ENCODE results near the gene GABBR2. TPM values are rescaled to one million over a fixed set of nuclear protein-coding genes. Genes with fewer than 3 reads are reported as not detected.

The GABBR2 gene
- total RNA-seq, 1 donor from 2014 or later, result not detected

DNA sequence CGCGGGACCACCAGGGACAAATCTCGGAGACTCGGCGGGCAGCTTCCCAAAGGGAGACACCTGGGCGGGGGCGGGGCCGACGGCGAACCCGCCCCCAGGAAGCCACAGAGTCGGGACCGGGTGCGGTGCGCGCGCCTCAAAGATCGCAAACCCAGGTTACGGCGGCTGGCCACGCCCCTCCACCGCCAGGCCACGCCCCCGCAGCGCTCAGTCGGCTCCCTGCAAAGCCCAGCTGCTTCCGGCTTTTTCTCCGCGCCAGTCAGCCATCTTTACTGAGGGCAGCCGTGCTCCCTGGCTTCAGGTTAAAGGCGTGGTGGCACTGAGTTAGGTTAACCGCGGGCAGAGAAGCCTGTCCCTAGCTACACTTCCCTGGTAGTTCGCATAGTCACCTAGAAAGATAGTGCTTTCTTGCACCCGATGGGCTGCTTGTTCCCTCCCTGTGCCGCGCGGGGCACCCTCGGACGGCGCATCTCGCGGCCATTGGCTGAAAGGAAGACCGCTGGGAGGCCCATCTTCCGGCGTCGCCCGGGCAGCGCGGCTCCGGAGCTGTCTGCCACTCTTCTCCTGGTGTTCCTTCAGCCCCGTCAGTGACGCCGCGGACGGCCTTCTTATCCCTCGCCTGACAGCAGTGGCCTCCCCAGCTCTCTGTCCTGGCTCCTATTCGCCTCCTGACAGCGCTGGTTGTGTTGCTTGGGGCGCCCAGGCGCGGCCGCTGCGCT lies 453.0 kb downstream of the GABBR2 start, which contains the start of gene TBC1D2:
TBC1D2 (minus strand) TSS at position 72 of the 719 bp plus-strand sequence. CDS start 108 bp downstream, outside the sequence.
- H3K36me3 Mint-ChIP-seq (ENCODE audit: low read depth), result no peaks in the 10 kb centered on the region
- DNase-seq (ENCODE audit: low spot score), result peak; percentile 96
- peak within 1 kb of the TSS; percentile 97 for H3K4me3 Mint-ChIP-seq (ENCODE audit: low read depth)
- H3K27ac Mint-ChIP-seq, result peak within 1 kb of the TSS; percentile 94
- intact Hi-C loops (cut with micrococcal nuclease), result loop anchor here (1.0 to 10.0 kb wide), 6 partner anchors 63 to 621 kb away; partner anchors contain the start of genes CORO2A, NCBP1, TRMO and TSTD2
- H3K4me1 Mint-ChIP-seq (ENCODE audit: low read depth), result peaks cover 23% of the 10 kb centered on the region
- peaks cover 12% of the 10 kb centered on the region for H3K27me3 Mint-ChIP-seq (ENCODE audit: low read depth)
- H3K9me3 Mint-ChIP-seq, result no peaks in the 10 kb centered on the region

DNA sequence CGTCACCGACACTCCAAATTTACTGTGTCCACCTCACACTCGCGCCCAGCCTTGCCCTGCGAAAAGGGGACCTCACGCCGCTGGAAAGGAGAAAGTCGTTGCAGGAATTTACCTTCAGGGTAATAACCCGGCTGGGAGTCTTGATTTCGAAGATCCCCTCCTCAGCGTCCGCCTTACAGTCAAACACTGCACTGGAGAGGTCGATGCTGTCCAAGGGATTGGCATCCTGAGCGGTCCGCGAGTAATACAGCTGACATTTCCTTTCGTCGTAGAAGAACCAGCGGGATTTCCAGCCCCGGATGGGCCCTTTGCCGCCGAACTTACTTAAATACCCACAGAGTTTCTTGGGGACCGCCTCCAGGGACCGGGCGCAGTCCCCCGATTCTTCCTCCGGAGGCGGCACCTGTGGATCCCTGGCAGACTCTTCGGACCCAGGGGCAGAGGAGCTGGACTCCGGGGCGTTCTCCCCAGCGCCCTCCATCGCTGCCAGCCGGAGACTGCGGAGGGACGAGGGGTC lies 453.6 kb downstream of the GABBR2 start:
- Mint-ChIP-seq H3K4me1 (ENCODE audit: low read depth) (peaks cover 23% of the 10 kb centered on the region), H3K27ac (no peak overlapping the region), H3K27me3 (ENCODE audit: low read depth) (peaks cover 12% of the 10 kb centered on the region), H3K36me3 (ENCODE audit: low read depth) (peaks cover 4% of the 10 kb centered on the region), H3K4me3 (ENCODE audit: low read depth) (peak overlapping the region; percentile 97), H3K9me3 (no peaks in the 10 kb centered on the region)
- intact Hi-C loops (cut with micrococcal nuclease), result loop anchor here (1.0 to 10.0 kb wide), 6 partner anchors 62 to 620 kb away; partner anchors contain the start of genes CORO2A, NCBP1, TRMO and TSTD2
- DNase-seq (ENCODE audit: low spot score), result no peak

GRCh38 chr9:98254228-98255060 lies 454.3 kb downstream of the GABBR2 start:
- intact Hi-C loops (cut with micrococcal nuclease), result loop anchor here (1.0 to 10.0 kb wide), 6 partner anchors 62 to 620 kb away; partner anchors contain the start of genes CORO2A, NCBP1, TRMO and TSTD2
- Mint-ChIP-seq H3K4me3 (ENCODE audit: low read depth) (peak overlapping the region; percentile 97), H3K9me3 (no peaks in the 10 kb centered on the region), H3K36me3 (ENCODE audit: low read depth) (peaks cover 4% of the 10 kb centered on the region), H3K4me1 (ENCODE audit: low read depth) (peaks cover 25% of the 10 kb centered on the region), H3K27me3 (ENCODE audit: low read depth) (peaks cover 12% of the 10 kb centered on the region), H3K27ac (no peak overlapping the region)
- DNase-seq (ENCODE audit: low spot score), result no peak

DNA sequence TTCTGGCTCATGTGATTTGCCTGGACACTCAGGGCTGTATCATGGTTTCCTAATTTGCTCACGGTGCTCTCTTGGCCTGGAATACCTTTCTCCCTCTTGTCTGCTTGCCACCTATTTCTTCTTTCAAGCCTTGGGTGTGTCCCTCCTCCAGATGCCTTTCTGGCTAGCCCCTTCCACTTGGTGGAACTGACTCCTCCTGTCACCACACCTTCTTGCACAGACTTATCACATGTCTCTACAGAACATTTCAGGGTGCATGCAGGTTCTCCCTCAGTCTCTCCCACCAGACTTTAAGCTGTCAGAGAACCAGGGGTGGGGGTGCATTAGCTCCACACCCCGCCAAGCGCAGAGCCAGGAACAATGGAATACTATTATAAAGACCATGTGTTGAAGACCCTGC lies 455.2 kb downstream of the GABBR2 start:
- Mint-ChIP-seq H3K4me1 (ENCODE audit: low read depth) (peaks cover 29% of the 10 kb centered on the region), H3K27ac (no peak overlapping the region), H3K4me3 (ENCODE audit: low read depth) (no peak overlapping the region), H3K27me3 (ENCODE audit: low read depth) (peaks cover 12% of the 10 kb centered on the region), H3K9me3 (no peaks in the 10 kb centered on the region), H3K36me3 (ENCODE audit: low read depth) (peaks cover 4% of the 10 kb centered on the region)
- no peak for DNase-seq (ENCODE audit: low spot score)
- intact Hi-C loops (cut with micrococcal nuclease), result loop anchor here (10.0 kb wide), 1 partner anchor 619 kb away; the partner anchor contains the start of genes NCBP1 and TSTD2

- Mint-ChIP-seq H3K36me3 (ENCODE audit: low read depth) (peaks cover 4% of the 10 kb centered on the region), H3K27me3 (ENCODE audit: low read depth) (peaks cover 12% of the 10 kb centered on the region), H3K9me3 (no peaks in the 10 kb centered on the region), H3K4me3 (ENCODE audit: low read depth) (no peak overlapping the region), H3K27ac (no peak overlapping the region), H3K4me1 (ENCODE audit: low read depth) (peaks cover 27% of the 10 kb centered on the region)
- intact Hi-C loops (cut with micrococcal nuclease), result loop anchor here (10.0 kb wide), 1 partner anchor 617 kb away; the partner anchor contains the start of genes NCBP1 and TSTD2
- no peak for DNase-seq (ENCODE audit: low spot score)
Observed at GRCh38 chr9:98251551-98251950, 457.2 kb downstream of the GABBR2 start.

- H3K27me3 Mint-ChIP-seq (ENCODE audit: low read depth), result peaks cover 9% of the 10 kb centered on the region
Observed at GRCh38 chr9:98249771-98250170, 459.0 kb downstream of the GABBR2 start.

DNA sequence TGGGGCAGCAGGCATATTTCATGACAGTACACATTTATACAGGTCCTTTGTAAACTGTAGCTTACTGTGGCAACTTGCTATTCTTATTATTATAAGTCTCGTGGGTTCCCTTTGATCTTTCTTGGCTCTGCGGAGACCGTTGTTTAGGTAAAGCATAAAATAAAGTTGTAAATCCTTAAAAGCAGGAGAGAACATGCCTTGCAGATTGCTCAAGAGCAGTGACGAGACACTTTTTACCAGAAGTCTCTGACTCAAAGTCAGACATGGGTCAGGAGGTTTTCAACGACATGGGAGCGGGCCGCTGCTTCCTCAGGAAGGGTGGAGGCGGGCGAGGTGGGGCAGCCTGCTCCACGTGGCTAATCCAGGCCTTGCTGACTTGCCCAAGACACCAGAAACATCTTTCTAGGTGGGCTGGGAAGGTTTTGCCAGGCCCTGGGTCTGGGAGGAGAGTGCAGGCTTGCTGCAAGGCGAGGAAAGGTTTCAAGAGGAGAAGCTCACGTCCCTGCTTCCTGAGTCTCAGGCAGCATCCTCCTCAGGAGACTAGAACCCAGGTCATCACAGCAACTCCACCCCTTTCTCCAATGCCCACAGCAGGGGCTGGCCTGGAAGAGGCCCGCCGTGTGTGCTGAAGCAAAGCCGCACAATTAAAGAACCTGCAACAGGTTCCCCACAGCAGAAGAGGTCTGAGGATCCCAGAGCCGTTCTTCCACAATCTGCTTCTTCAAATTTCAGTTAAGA lies 459.8 kb downstream of the GABBR2 start:
- Mint-ChIP-seq H3K27ac (peak overlapping the region; percentile 69), H3K4me3 (ENCODE audit: low read depth) (no peak overlapping the region)

More at GRCh38 chr9:98249771-98250170, 459.0 kb downstream of the GABBR2 start:
- no peak overlapping the region for H3K4me3 Mint-ChIP-seq (ENCODE audit: low read depth)
- DNase-seq (ENCODE audit: low spot score), result no peak
- H3K4me1 Mint-ChIP-seq (ENCODE audit: low read depth), result peaks cover 27% of the 10 kb centered on the region
- H3K9me3 Mint-ChIP-seq, result no peaks in the 10 kb centered on the region
- peaks cover 4% of the 10 kb centered on the region for H3K36me3 Mint-ChIP-seq (ENCODE audit: low read depth)
- H3K27ac Mint-ChIP-seq, result no peak overlapping the region
- intact Hi-C loops (cut with micrococcal nuclease), result loop anchor here (10.0 kb wide), 1 partner anchor 615 kb away; the partner anchor contains the start of genes NCBP1 and TSTD2

DNA sequence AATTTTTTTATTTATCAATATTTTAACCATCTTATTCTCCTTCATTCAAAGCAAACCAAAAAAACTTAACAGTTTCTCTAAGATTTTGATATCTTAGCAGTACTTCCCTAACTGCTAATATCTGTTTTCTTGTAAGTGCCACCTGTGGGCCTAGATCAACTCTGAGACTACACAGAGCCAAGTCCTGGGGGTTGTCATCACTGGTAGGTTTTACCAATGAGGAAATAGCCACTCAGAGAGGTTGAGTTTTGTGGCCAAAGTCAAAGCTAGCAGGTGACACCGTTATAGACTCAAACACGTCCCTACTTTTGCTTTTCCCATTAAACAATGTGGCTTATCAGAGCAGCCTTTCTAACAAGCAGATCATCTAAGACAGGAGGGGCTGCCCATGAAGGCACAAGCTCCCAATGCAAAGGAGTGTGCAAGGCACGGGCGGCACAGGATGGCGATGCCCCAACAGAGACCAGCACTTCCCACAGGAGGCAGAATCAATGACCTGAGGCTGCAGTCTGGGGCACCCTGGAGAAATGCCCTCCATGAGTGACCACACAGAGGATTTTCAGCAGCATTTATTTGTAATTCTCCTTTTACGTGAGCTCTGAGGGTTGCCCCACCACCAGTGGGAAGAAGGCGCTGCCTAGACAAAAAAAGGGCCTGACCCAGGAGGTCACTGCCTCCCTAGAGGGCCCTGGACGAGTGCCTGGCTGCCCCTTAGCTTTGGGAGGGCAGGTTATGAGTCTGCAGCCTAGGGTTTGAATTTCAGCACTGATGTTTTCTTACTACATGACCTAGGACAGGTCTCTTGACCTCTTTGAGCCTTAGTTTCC lies 460.7 kb downstream of the GABBR2 start:
- peaks cover 4% of the 10 kb centered on the region for H3K36me3 Mint-ChIP-seq (ENCODE audit: low read depth)
- no peak overlapping the region for H3K4me3 Mint-ChIP-seq (ENCODE audit: low read depth)
- no peaks in the 10 kb centered on the region for H3K27me3 Mint-ChIP-seq (ENCODE audit: low read depth)
- DNase-seq (ENCODE audit: low spot score), result no peak
- intact Hi-C loops (cut with micrococcal nuclease), result no loop called here
- H3K27ac Mint-ChIP-seq, result no peak overlapping the region
- H3K4me1 Mint-ChIP-seq (ENCODE audit: low read depth), result peaks cover 14% of the 10 kb centered on the region
- H3K9me3 Mint-ChIP-seq, result no peaks in the 10 kb centered on the region

More for the DNA sequence above, 459.8 kb downstream of the GABBR2 start:
- H3K9me3 Mint-ChIP-seq, result no peaks in the 10 kb centered on the region
- peaks cover 19% of the 10 kb centered on the region for H3K4me1 Mint-ChIP-seq (ENCODE audit: low read depth)
- DNase-seq (ENCODE audit: low spot score), result no peak
- H3K27me3 Mint-ChIP-seq (ENCODE audit: low read depth), result peaks cover 6% of the 10 kb centered on the region
- peaks cover 4% of the 10 kb centered on the region for H3K36me3 Mint-ChIP-seq (ENCODE audit: low read depth)
- intact Hi-C loops (cut with micrococcal nuclease), result no loop called here

DNA sequence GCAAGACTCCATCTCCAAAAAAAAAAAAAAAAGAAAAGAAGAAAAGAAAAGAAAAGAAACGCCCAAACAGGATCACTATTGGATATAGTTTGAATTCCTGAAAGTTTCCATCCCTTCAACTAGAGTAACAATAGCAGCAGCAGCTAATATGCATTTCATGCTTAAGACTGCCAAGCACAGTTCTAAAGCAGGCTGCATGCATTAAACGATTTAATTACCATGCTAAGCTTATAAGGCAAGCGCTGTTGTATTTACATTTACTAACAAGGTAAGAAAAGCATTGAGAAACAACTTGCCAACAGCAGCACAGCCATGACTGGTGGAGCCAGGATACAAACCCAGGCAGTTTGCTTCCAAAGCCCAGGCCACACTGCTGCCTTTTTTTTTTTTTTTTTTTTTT lies 466.3 kb downstream of the GABBR2 start:
- Mint-ChIP-seq H3K4me1 (ENCODE audit: low read depth) (peaks cover 3% of the 10 kb centered on the region), H3K36me3 (ENCODE audit: low read depth) (no peaks in the 10 kb centered on the region), H3K27ac (no peak overlapping the region), H3K4me3 (ENCODE audit: low read depth) (no peak overlapping the region), H3K9me3 (no peaks in the 10 kb centered on the region), H3K27me3 (ENCODE audit: low read depth) (no peaks in the 10 kb centered on the region)
- intact Hi-C loops (cut with micrococcal nuclease), result no loop called here
- no peak for DNase-seq (ENCODE audit: low spot score)

DNA sequence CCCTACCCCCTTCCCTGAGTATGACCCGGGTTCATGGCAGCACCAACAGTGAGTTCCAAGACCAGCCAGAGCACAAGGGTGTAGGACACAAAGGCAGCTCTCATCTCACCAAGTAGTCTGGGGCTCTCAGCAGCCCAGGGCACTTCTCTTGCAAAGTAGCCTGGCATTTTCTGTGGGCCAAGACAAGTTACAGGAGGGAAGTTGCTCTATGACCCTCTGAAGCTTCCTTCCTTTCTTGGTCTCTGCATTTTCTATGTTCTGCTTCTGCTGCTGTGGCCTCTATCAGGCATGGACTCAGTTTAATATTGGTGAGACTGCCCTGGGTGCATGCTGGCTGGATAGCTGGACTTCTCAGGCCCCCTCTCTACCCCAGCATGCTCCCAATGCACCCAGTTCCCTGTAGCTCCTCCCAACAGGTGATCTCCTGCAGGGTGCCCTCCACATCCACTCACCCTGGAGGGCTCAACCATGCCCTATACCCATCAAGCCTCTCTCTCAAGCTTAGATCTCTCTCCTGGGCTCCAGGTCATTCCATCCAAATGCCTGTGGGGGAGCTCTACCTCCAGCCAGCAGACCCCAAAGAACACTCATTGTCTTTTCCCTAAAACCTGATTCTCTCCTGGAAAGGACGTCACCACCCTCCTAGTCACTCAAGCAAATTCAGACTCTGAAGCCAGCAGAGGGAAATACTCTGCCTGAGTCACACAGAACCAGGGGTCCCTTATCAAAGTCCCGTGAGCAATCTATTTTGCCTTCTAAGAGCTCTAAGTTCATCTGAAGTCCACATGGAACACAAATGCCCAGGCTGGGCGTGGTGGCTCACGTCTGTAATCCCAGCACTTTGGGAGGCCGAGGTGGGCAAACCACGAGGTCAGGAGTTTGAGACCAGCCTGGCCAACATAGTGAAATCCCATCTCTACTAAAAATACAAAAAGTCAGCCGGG lies 467.1 kb downstream of the GABBR2 start:
- H3K27me3 Mint-ChIP-seq (ENCODE audit: low read depth), result no peaks in the 10 kb centered on the region
- no peaks in the 10 kb centered on the region for H3K36me3 Mint-ChIP-seq (ENCODE audit: low read depth)
- no peak for DNase-seq (ENCODE audit: low spot score)
- no peaks in the 10 kb centered on the region for H3K9me3 Mint-ChIP-seq
- no peak overlapping the region for H3K27ac Mint-ChIP-seq
- no peak overlapping the region for H3K4me3 Mint-ChIP-seq (ENCODE audit: low read depth)
- peaks cover 3% of the 10 kb centered on the region for H3K4me1 Mint-ChIP-seq (ENCODE audit: low read depth)
- intact Hi-C loops (cut with micrococcal nuclease), result no loop called here

GRCh38 chr9:98240475-98240874 lies 468.3 kb downstream of the GABBR2 start:
- Mint-ChIP-seq H3K4me3 (ENCODE audit: low read depth) (no peak overlapping the region), H3K9me3 (no peaks in the 10 kb centered on the region), H3K36me3 (ENCODE audit: low read depth) (no peaks in the 10 kb centered on the region), H3K27me3 (ENCODE audit: low read depth) (no peaks in the 10 kb centered on the region), H3K27ac (no peak overlapping the region), H3K4me1 (ENCODE audit: low read depth) (no peaks in the 10 kb centered on the region)
- intact Hi-C loops (cut with micrococcal nuclease), result no loop called here
- DNase-seq (ENCODE audit: low spot score), result no peak

Data from activated T-helper 2 cell treated with anti-CD3 and anti-CD28 coated beads, Interferon-gamma antibody, Interleukin-2, Interleukin-4, amounts not matched to agents 10 μg/mL and 5 μg/mL and 100 μg/mL, durations not matched to agents 14 hours and 24 hours and 36 hours (primary cell).